HUDEP-2 (cell line): ENCODE measurements around the gene SF1.

Experiments
- DNase-seq, 76 experiments: peaks; one replicate each; lab custom pipeline; 2025; ENCODE audit not compliant: unreplicated experiment in 76 of 76; lab: John Stamatoyannopoulos, UW

Gene SF1

GRCh38 chr11:64786308-64786707 lies 8.0 kb upstream of the SF1 start:
- DNase-seq, result no peak

DNA sequence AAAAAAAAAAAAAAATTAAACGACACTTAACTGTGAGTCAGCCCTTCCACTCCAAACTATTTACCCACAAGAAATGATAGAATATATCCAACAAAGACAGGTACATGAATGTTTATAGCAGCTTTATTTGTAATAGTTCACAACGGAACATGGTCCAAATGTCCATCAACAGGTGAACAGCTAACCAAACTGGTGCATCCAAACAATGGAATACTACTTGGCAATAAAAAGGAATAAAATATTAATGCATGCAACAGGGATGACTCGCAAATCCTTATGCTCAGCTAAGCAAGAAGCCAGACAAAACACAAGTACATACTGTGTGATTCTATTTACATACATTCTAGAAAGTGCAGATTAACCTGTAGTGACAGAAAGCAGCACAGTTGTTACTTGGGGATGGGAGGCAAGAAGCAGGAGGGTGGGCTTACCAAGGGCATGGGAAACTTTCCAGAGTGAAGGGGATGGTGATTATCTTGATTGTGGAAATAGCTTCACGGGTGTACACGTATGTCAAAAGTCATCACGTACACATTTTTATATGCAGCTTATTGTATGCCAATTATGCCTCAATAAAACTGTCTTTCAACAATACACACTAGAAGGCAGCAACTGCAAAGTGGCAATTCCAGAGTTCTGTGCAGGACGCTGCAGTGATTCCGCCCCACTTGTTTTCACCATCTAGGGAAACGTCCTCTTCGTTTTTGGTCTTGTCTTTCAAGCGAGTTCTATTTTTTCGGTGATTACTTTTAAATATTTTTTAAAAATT lies 6.7 kb upstream of the SF1 start:
- DNase-seq, result no peak

- no peak for DNase-seq
These were observed 194 bp downstream of the SF1 start for GRCh38 chr11:64778223-64778472.

GRCh38 chr11:64777449-64778222 lies 706 bp downstream of the SF1 start:
- peak in 67 of 76 experiments; percentile 12 to 79 (median 64) for DNase-seq

DNA sequence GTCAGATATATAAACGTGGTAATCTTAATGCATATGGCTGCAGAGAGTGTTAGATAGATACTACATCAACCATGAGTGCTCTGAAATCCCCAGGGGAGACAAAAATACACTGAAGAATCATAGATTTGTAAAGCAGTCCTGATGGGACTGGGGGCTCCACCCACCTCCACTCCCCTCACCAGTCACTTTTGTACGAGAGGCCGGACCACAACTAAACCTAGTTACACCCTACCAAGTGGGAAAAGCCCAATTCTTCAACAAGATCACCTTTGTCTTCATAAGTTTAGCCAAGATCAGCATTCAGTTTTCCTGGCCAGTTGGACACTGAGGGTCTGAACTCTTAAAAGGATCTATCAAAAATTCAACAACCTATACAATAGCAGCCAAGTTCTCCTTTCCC lies 1.5 kb downstream of the SF1 start:
- no peak for DNase-seq

GRCh38 chr11:64776425-64776824 lies 1.9 kb downstream of the SF1 start:
- no peak for DNase-seq

DNA sequence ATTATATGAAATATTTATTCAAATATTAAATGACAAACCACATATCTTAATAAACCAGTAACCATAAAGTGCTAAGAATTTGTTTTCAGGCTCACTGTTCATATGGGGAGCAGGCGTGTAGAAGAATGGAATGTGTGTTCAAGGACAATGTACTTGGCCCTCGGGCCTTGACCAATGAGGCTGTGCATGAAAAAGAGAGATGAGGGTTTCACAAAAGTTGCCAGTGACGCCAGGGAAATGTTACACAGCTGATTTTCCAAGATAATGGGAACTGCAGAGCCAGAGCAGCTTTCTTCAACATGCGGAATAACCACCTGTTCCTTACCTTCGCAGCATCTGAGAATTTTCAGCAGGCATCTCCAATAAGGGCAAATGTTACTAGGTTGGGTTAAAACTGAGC lies 4.2 kb downstream of the SF1 start:
- no peak for DNase-seq

GRCh38 chr11:64772303-64773018 lies 5.9 kb downstream of the SF1 start:
- DNase-seq, result no peak

DNA sequence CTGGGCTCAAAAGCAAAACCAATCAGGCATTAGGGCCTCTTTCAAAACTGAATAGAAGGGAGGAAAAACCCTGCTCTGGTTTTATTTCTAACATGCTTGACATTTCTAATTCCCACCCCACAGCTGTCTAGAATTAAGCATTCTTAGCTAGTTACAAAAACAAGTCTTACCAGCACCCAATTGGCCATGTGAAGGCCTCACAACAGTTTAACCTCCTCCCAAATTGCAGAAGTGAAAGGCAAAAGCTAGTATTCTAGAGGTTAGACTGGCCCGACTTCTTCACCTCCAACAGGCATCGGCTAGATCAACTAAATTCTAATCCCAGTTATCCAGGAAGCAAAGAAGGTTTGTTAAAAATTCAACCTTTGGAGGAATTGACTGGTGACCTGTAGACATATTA lies 6.5 kb downstream of the SF1 start:
- DNase-seq, result no peak

GRCh38 chr11:64770120-64770519 lies 8.2 kb downstream of the SF1 start:
- no peak for DNase-seq

DNA sequence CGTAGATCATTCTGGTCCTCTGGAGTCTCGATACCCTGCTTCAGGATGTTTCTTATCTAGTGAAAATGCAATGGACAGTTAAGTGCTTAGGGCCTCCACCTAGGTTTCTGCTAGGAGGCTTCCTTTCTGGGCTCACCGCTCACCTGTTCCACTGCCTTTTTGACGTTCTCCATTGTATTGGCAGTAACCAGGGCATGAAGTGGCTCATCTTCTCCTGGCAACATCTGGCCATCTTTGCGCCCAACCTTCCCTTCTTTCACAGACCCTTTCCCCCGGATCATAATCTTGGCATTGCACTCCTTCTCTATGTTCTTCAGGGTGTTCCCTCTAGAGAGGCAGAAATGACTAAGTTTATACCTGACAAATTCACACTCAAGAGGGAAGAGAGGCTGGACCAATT lies 9.1 kb downstream of the SF1 start:
- no peak for DNase-seq

- no peak for DNase-seq
These were observed 10.0 kb downstream of the SF1 start for GRCh38 chr11:64768300-64768694.

DNA sequence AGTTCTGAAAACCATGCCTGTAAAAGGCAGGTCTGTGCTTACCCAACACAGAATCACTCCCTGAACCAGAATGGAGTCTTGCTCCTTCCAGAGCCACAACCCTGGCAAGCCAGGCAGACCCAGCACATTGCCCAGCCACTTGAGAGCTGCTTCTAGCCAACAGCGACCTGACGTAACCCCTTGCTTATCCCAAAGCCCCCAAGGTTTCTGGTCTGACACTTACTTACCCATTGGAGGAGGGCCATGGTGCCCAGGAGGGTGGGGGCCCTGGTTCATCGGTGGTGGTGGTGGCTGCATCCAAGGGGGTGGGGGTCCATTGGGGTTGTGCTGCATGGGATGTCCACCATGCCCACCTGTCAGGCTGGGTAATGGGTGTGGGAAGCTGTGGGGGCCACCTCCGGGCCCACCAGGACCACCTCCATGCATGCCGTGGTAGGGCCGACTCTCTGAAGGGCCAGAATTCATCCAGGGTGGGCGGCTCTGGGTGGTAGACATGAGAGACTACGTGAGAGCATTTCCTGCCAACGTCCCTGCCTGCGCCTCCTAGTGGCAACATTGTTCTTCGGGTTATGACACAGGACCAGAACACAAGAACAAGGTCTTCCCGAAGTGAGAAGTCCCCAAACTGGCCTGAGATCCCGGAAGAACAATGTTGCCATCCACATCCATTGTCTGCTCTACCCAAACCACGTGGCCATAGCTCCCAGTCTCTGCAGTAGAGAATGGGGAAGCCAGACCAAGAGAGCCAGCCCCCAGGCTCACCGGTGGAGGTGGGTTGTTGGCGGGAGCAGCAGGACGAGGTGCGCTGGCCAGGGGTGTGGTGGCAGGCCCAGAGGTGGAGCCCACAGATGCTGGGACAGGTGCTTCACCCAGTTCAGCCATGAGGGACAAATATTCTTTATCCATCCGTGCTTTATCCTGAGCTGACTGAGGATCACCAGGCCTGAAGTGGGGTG lies 10.7 kb downstream of the SF1 start:
- peak in 54 of 76 experiments; percentile 8 to 73 (median 48) for DNase-seq

DNA sequence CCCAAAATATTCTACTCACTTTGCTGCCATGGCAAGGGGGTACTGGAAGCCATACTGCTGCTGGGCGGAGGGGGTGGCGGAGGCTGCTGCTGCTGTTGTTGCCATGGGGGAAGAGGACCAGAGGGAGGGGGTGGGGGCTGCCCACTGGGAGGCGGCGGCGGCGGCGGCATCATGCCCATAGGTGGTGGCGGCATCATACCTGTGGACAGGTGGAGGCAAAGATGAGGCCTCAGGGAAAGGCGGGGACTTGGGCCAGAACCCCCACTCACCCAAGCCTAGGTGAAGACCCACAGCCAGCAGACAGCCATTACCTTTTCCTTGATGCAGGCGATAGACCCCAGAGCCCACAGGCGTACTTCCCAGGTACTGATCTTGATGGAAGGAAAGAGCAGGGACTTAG lies 11.5 kb downstream of the SF1 start:
- no peak for DNase-seq

GRCh38 chr11:64765851-64766665 lies 12.3 kb downstream of the SF1 start:
- no peak for DNase-seq

DNA sequence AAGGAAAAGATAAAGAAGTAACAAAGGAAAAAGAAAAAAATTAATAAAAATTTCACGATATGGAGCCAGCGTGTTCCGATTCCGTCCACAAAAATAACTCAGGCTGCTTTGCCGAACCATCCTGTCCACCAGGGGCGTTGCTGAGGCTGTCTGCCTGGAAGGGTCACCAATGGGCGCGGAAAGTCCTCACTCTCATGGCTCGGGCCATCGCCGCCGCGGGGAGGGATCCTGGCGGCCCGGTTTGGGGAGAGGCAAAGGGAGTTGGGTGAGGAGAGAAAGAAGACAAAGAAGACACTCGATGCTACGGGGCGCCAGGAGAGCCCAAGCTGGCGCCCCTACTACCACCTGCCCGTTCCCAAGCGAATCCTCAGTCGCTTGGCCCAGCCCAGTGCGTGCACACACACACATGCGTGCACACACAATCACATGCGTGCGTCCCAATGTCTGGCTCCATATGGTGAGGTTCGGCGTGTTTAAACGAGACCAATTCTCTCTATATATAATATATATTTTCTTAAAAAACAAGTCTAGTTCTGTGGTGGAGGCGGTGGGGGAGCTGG lies 13.0 kb downstream of the SF1 start:
- no peak for DNase-seq

DNA sequence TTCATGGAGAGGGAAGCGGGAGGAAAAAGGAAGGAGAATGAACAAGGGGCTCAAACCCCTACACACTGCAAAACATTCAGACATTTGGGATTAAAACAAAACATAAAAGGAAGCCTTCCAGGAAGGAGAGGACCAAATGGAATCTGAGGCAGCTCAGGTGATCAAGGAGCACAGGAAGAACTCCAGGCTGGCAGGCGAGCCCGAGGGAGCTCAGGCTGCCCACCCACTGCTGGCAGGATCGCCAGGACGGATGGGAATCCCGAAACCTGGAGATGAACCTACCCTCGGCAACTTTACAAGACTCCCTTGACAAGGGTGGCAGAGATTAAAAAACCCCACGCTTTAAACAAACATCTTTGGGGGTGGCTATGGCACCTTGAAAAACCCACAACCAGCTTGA lies 13.6 kb downstream of the SF1 start:
- no peak for DNase-seq

GRCh38 chr11:64764040-64764611 lies 14.2 kb downstream of the SF1 start:
- no peak for DNase-seq

GRCh38 chr11:64763526-64764039 lies 14.8 kb downstream of the SF1 start:
- DNase-seq, result no peak
